GM12864 (cell line): Measurements from ENCODE around the gene ANKHD1.
A peak's percentile ranks its signal among the peaks of the same experiment; 100 is the strongest.

ENCODE experiments used
- DNase-seq: peaks from one replicate; pipeline ENCODE4 v3.0.0-alpha.2; 2011; ENCODE audit warnings: low read depth
- H3K4me3 ChIP-seq: 2 replicates; pipeline ENCODE4 v1.5.1; 2011; ENCODE audit warnings: mild to moderate bottlenecking, low read depth, low read length, control low read depth
- TF ChIP-seq, protein P1 (sequence below): IDR thresholded peaks from 2 replicates; pipeline ENCODE4 v1.5.1; 2011; ENCODE audit warnings: low read depth, mild to moderate bottlenecking, moderate library complexity, low read length, control low read depth, inconsistent platforms; ENCODE audit errors: missing control alignments

ANKHD1 gene

DNA sequence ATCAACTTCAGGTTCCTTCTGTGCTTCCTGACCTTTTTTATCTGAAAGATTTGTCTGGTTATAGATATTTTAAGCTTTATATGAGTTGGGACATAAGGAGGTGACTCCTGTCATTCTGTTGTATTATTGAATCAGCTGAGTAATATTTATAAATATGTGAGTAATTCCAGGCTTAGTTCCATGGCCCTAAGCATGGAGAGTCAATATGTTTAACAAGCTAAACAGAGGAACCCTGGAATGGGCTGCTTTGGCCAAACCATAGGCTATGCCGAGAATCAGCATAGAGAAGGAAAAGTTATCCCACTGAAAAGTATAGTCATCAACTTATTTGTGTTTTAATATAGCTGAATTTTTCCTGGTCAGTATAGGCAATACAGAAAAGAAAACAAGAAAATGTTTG, 138.6 kb downstream of the ANKHD1 start:
- TF ChIP-seq, protein P1, sequence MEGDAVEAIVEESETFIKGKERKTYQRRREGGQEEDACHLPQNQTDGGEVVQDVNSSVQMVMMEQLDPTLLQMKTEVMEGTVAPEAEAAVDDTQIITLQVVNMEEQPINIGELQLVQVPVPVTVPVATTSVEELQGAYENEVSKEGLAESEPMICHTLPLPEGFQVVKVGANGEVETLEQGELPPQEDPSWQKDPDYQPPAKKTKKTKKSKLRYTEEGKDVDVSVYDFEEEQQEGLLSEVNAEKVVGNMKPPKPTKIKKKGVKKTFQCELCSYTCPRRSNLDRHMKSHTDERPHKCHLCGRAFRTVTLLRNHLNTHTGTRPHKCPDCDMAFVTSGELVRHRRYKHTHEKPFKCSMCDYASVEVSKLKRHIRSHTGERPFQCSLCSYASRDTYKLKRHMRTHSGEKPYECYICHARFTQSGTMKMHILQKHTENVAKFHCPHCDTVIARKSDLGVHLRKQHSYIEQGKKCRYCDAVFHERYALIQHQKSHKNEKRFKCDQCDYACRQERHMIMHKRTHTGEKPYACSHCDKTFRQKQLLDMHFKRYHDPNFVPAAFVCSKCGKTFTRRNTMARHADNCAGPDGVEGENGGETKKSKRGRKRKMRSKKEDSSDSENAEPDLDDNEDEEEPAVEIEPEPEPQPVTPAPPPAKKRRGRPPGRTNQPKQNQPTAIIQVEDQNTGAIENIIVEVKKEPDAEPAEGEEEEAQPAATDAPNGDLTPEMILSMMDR: no peak
- DNase-seq: no peak
- no peak overlapping the region for H3K4me3 ChIP-seq

DNA sequence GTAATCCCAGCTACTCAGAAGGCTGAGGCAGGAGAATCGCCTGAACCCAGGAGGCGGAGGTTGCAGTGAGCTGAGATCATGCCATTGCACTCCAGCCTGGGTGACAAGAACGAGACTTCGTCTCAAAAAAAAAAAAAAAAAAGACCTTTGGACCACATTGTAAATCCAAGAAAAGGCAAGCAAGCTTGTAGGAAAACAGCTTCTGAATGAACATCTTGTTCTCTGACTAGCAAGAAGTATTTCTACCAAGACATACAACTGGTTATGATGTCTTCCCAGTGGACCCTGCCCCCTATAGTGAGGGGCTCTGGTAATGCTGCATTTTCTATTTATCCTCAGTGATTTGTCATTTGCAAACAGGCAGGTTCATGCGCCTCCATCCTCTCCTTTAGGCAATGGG, 141.3 kb downstream of the ANKHD1 start:
- H3K4me3 ChIP-seq: no peak overlapping the region
- TF ChIP-seq, protein P1: no peak
- no peak for DNase-seq

DNA sequence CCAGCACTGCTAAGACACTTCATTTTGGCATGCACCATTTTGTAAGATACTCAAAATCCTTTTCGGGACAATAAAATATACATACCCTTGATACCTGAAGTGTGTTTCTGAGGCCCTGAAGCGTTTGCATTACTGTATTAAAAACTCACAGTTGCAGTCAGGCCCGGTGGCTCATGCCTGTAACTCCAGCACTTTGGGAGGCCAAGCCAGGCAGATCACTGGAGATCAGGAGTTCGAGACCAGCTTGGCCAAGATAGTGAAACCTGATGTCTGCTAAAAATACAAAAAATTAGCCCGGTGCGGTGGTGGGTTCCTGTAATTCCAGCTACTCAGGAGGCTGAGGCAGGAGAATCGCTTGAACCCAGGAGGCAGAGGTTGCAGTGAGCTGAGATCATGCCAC, 143.4 kb downstream of the ANKHD1 start:
- TF ChIP-seq, protein P1: no peak
- no peak overlapping the region for H3K4me3 ChIP-seq
- no peak for DNase-seq

DNA sequence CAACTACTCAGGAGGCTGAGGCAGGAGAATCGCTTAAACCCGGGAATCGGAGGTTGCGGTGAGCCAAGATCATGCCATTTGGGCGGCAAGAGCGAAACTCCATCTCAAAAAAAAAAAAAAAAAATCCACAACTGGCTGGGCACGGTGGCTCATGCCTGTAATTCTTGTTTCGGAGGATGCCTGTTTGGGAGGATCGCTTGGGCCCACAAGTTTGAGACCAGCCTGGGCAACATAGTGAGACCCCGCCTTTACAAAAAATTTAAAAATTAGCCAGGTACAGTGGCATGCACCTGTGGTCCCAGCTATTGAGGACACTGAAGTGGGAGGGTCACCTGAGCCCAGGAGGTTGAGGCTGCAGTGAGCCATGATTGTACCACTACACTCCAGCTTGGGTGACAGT, 144.0 kb downstream of the ANKHD1 start:
- TF ChIP-seq, protein P1: no peak
- H3K4me3 ChIP-seq: no peak overlapping the region
- no peak for DNase-seq

DNA sequence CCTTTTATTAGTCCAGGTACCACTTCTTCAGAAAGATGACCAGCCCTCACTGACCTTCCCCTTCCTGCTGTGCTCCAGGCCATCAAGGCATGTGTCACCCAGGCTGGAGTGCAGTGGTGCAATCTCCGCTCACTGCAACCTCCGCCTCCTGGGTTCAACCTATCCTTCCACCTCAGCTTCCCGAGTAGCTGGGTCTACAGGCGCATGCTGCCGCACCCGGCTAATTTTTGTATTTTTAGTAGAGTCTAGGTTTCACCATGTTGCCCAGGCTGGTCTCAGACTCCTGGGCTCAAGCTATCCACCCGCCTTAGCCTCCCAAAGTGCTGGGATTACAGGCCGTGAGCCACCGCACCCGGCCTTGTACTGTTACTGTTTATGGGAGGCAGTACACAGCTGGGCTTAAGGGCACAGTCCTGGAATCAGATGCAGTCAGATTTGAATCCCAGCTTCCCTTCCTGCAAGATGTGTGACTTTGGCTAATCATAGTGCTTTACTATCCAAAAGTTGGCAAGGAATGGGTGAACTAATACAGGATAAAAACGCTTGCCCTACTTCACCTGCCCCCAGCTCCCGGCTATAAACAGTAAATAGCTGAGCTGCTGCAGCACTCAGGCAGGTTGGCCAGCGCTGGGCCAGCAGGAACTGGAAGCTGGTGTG, 145.3 kb downstream of the ANKHD1 start:
- no peak for DNase-seq
- no peak overlapping the region; the same call in 1 of the 2 replicates for H3K4me3 ChIP-seq
- TF ChIP-seq, protein P1: no peak

DNA sequence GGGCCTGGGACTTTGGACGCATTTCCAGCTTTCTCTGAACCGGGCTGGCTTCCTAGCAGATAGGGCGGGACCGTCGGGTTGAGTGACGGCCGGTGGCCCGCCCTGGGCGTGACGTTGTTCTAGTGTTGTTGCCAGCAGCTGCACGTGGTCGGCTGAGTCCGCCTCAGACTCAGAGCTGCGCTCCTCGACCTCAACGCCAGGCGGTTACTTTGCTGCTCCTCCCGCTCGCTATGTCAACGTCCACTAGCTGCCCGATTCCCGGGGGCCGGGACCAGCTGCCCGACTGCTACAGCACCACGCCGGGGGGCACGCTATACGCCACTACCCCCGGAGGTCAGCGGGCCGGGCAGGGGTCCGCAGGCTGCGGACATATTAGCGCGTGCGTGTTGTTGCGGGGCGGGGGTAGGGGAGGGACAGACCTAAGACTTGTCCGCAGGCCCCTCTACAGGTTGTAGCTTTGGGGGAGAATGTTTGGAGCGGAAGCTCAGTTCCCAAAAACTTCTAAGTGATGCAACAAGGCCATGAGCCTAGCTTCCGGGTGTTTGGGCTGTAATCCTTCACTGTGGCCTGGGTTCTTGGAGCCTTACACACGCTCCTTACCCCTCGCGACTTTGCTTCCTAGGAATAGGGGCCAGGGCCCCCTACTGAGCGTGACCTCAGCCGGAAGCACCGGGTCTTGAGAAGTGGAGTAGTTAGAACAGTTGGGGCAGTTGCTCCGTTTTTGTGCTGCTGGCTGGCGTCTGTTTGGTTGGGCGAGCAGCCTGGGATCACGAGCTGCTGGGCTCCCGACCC, 146.1 kb downstream of the ANKHD1 start, which contains the start of gene EIF4EBP3:
Gene EIF4EBP3 (plus strand): TSS at position 155 of the 792 bp plus-strand sequence. CDS start 76 bp downstream, at position 231.
- H3K4me3 ChIP-seq: peak within 1 kb of the TSS; percentile 38
- TF ChIP-seq, protein P1: peak; percentile 67
- DNase-seq: no peak

DNA sequence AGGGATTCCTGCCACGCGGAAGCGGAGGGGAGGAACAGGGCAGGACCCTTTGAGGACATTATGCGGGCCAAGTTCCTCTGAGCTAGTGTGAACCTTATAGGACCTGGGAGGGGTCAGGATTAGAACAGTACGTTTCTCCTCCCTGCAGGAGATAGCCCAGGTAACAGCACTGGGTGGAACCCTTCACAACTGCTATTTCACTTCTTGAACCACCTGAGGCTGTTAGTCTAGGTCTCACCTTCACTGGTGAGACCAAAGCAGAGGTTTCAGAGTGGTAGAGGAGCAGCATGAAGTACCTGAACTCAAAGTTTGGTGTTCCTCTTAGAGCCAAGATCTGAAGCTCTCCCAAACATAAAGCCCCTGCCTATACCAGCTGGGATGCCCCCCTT, 146.7 kb downstream of the ANKHD1 start:
- no peak overlapping the region for H3K4me3 ChIP-seq
- TF ChIP-seq, protein P1: no peak
- no peak for DNase-seq
